Trophoblast cell (in vitro differentiated cells and primary cell): Measurements from ENCODE around the gene ALPP.
"Not testable (repeated sequence)": the region's sequence is repeated elsewhere in the genome, so short reads cannot be mapped to it uniquely, and the experiment has no call there.

Experiments
- DNase-seq, 2 donors: peaks; one replicate each; pipeline ENCODE4 v3.0.0-alpha.2; 2016
- H2AFZ ChIP-seq: 2 replicates; pipeline ENCODE4 v1.6.1; 2013; ENCODE audit warnings: low read length, moderate library complexity, mild to moderate bottlenecking; ENCODE audit not compliant: insufficient read depth, poor library complexity
- H2AK5ac ChIP-seq: 2 replicates; pipeline ENCODE4 v1.6.1; 2013; ENCODE audit warnings: mild to moderate bottlenecking, low read length
- H2BK120ac ChIP-seq: 2 replicates; pipeline ENCODE4 v1.6.1; 2013; ENCODE audit warnings: low read length, mild to moderate bottlenecking, moderate library complexity; ENCODE audit not compliant: insufficient read depth, poor library complexity
- H2BK12ac ChIP-seq: 2 replicates; pipeline ENCODE4 v1.6.1; 2013; ENCODE audit warnings: mild to moderate bottlenecking, low read length, moderate library complexity
- H2BK5ac ChIP-seq: 2 replicates; pipeline ENCODE4 v1.6.1; 2013; ENCODE audit warnings: low read length, low read depth, moderate library complexity, mild to moderate bottlenecking; ENCODE audit not compliant: poor library complexity
- H3K14ac ChIP-seq: 2 replicates; pipeline ENCODE4 v1.6.1; 2013; ENCODE audit warnings: mild to moderate bottlenecking, low read length
- H3K18ac ChIP-seq: 2 replicates; pipeline ENCODE4 v1.6.1; 2013; ENCODE audit warnings: mild to moderate bottlenecking, low read length
- H3K23ac ChIP-seq: 2 replicates; pipeline ENCODE4 v1.6.1; 2013; ENCODE audit warnings: low read length
- H3K27ac ChIP-seq: 2 replicates; pipeline ENCODE4 v1.5.1; 2013; ENCODE audit warnings: low read depth, mild to moderate bottlenecking, inconsistent platforms, low read length, moderate library complexity
- H3K27me3 ChIP-seq: 2 replicates; pipeline ENCODE4 v1.6.1; 2013; ENCODE audit warnings: inconsistent platforms, mild to moderate bottlenecking, low read length, moderate library complexity; ENCODE audit not compliant: insufficient read depth
- H3K36me3 ChIP-seq, 2 experiments: 1 replicate in 1 of 2; 2 replicates in 1 of 2; pipeline ENCODE4 v1.6.1; 2013; ENCODE audit warnings: low read length in 2 of 2, mild to moderate bottlenecking in 2 of 2, moderate library complexity in 1 of 2; ENCODE audit not compliant: insufficient read depth in 2 of 2, control insufficient read depth in 1 of 2
- H3K4ac ChIP-seq: 2 replicates; pipeline ENCODE4 v1.6.1; 2013; ENCODE audit warnings: low read depth, mild to moderate bottlenecking, low read length, moderate library complexity
- H3K4me1 ChIP-seq, 2 experiments: 1 replicate in 1 of 2; 2 replicates in 1 of 2; pipeline ENCODE4 v1.6.1; 2013; ENCODE audit warnings: low read length in 2 of 2, mild to moderate bottlenecking in 2 of 2, moderate library complexity in 1 of 2; ENCODE audit not compliant: insufficient read depth in 2 of 2, control insufficient read depth in 1 of 2
- H3K4me2 ChIP-seq: 2 replicates; pipeline ENCODE4 v1.6.1; 2013; ENCODE audit warnings: inconsistent platforms, mild to moderate bottlenecking, low read length, moderate library complexity
- H3K4me3 ChIP-seq: 2 replicates; pipeline ENCODE4 v1.5.1; 2013; ENCODE audit warnings: mild to moderate bottlenecking, low read depth, low read length, inconsistent platforms
- H3K79me1 ChIP-seq: one replicate; pipeline ENCODE4 v1.6.1; 2013; ENCODE audit warnings: low read length
- H3K79me2 ChIP-seq: 2 replicates; pipeline ENCODE4 v1.6.1; 2013; ENCODE audit warnings: low read length, mild to moderate bottlenecking; ENCODE audit not compliant: control insufficient read depth, insufficient read depth, poor library complexity
- H3K9ac ChIP-seq: 2 replicates; pipeline ENCODE4 v1.6.1; 2013; ENCODE audit warnings: mild to moderate bottlenecking, low read length
- H3K9me3 ChIP-seq: 2 replicates; pipeline ENCODE4 v1.6.1; 2013; ENCODE audit warnings: low read depth, mild to moderate bottlenecking, control low read depth, inconsistent platforms, low read length; ENCODE audit not compliant: insufficient read depth
- H4K12ac ChIP-seq: 2 replicates; pipeline ENCODE4 v1.6.1; 2013; ENCODE audit warnings: low read depth, mild to moderate bottlenecking, low read length, moderate library complexity
- H4K8ac ChIP-seq: 2 replicates; pipeline ENCODE4 v1.6.1; 2013; ENCODE audit warnings: low read depth, mild to moderate bottlenecking, low read length, moderate library complexity
- H4K91ac ChIP-seq: one replicate; pipeline ENCODE4 v1.6.1; 2013; ENCODE audit warnings: low read depth, mild to moderate bottlenecking, low read length, moderate library complexity
- WGBS: extraction: QIAGEN DNeasy Blood & Tissue Kit; methylation state at CpG from one replicate; pipeline ENCODE4 v1.1.7; 2013; ENCODE audit warnings: missing lambda C conversion rate; ENCODE audit not compliant: insufficient read length, insufficient coverage; ENCODE audit errors: extremely low coverage; 5-methylcytosine and 5-hydroxymethylcytosine counted together

The ALPP gene

GRCh38 chr2:232421189-232421785, 42.7 kb downstream of the ALPP start:
- H3K9ac ChIP-seq, result no peak overlapping the region
- H3K27me3 ChIP-seq, result peaks cover 35% of the 10 kb centered on the region
- H3K4me2 ChIP-seq, result peak overlapping the region; percentile 76
- H2AK5ac ChIP-seq, result no peak overlapping the region
- no peak overlapping the region for H3K4ac ChIP-seq
- H2BK5ac ChIP-seq, result no peak overlapping the region
- H2AFZ ChIP-seq, result peak overlapping the region; percentile 32
- no peak overlapping the region for H2BK120ac ChIP-seq
- peaks cover 9% of the 10 kb centered on the region for H3K9me3 ChIP-seq
- H3K36me3 ChIP-seq, result no peaks in the 10 kb centered on the region
- no peak overlapping the region for H4K91ac ChIP-seq
- no CpG with 5 or more reads among the region's 22 CpGs for WGBS
- peak in 1 of 2 donors; percentile 15 for DNase-seq
- H3K4me3 ChIP-seq, result peak overlapping the region; percentile 51
- peaks cover 21 to 25% of the 10 kb centered on the region in 2 experiments for H3K4me1 ChIP-seq
- no peak overlapping the region for H3K23ac ChIP-seq
- no peak overlapping the region for H4K12ac ChIP-seq
- H3K79me2 ChIP-seq, result no peaks in the 10 kb centered on the region
- peak overlapping the region; percentile 18 for H3K14ac ChIP-seq
- no peaks in the 10 kb centered on the region for H3K79me1 ChIP-seq
- no peak overlapping the region for H3K18ac ChIP-seq
- no peak overlapping the region for H2BK12ac ChIP-seq
- no peak overlapping the region for H4K8ac ChIP-seq
- H3K27ac ChIP-seq, result no peak overlapping the region

- no peak overlapping the region for H2BK120ac ChIP-seq
- H3K14ac ChIP-seq, result no peak overlapping the region
- no peak overlapping the region for H3K27ac ChIP-seq
- H3K23ac ChIP-seq, result no peak overlapping the region
- no peak overlapping the region for H4K8ac ChIP-seq
- no peak overlapping the region for H2BK12ac ChIP-seq
- no peaks in the 10 kb centered on the region for H3K36me3 ChIP-seq
- peaks cover 21 to 25% of the 10 kb centered on the region in 2 experiments for H3K4me1 ChIP-seq
- no peak overlapping the region for H3K9ac ChIP-seq
- H3K18ac ChIP-seq, result no peak overlapping the region
- H3K79me2 ChIP-seq, result no peaks in the 10 kb centered on the region
- WGBS, result no CpG with 5 or more reads among the region's 10 CpGs
- H2AK5ac ChIP-seq, result no peak overlapping the region
- H4K91ac ChIP-seq, result no peak overlapping the region
- no peaks in the 10 kb centered on the region for H3K79me1 ChIP-seq
- H3K27me3 ChIP-seq, result peaks cover 35% of the 10 kb centered on the region
- H3K4ac ChIP-seq, result no peak overlapping the region
- H3K4me2 ChIP-seq, result no peak overlapping the region
- no peak overlapping the region for H2AFZ ChIP-seq
- peaks cover 9% of the 10 kb centered on the region for H3K9me3 ChIP-seq
- no peak overlapping the region for H2BK5ac ChIP-seq
- DNase-seq, result no peak
- H3K4me3 ChIP-seq, result peak overlapping the region; percentile 21
- H4K12ac ChIP-seq, result no peak overlapping the region
Measured at GRCh38 chr2:232422051-232422450, 43.5 kb downstream of the ALPP start.

GRCh38 chr2:232422996-232423395, 44.4 kb downstream of the ALPP start:
- H3K4me1 ChIP-seq, result peaks cover 21 to 25% of the 10 kb centered on the region in 2 experiments
- H3K18ac ChIP-seq, H2AFZ ChIP-seq, H3K36me3 ChIP-seq, H4K8ac ChIP-seq, H4K12ac ChIP-seq, H3K4me3 ChIP-seq, H3K79me2 ChIP-seq, H2BK5ac ChIP-seq, H2AK5ac ChIP-seq, H3K27ac ChIP-seq, H3K79me1 ChIP-seq, H3K14ac ChIP-seq, DNase-seq, H3K23ac ChIP-seq, H2BK12ac ChIP-seq, H3K4ac ChIP-seq, H3K4me2 ChIP-seq, H3K9me3 ChIP-seq, H3K9ac ChIP-seq, H2BK120ac ChIP-seq, H4K91ac ChIP-seq: not testable (repeated sequence)
- peaks cover 34% of the 10 kb centered on the region for H3K27me3 ChIP-seq
- WGBS, result no CpG with 5 or more reads among the region's 3 CpGs

GRCh38 chr2:232423407-232423806, 44.9 kb downstream of the ALPP start:
- H3K4me1 ChIP-seq, result peaks cover 21 to 24% of the 10 kb centered on the region in 2 experiments
- H3K4me3 ChIP-seq, H3K14ac ChIP-seq, H3K18ac ChIP-seq, H3K4me2 ChIP-seq, H2BK120ac ChIP-seq, H3K27ac ChIP-seq, H3K79me1 ChIP-seq, H2BK5ac ChIP-seq, H4K12ac ChIP-seq, H2AK5ac ChIP-seq, H3K4ac ChIP-seq, H4K8ac ChIP-seq, H3K9me3 ChIP-seq, H2AFZ ChIP-seq, H2BK12ac ChIP-seq, H3K79me2 ChIP-seq, H3K23ac ChIP-seq, H3K36me3 ChIP-seq, H4K91ac ChIP-seq, H3K9ac ChIP-seq: not testable (repeated sequence)
- H3K27me3 ChIP-seq, result peaks cover 30% of the 10 kb centered on the region
- DNase-seq, result peak; percentile 75 to 84
- no CpG with 5 or more reads among the region's 7 CpGs for WGBS
